GM21723 (cell line): ENCODE data around the gene ARHGAP33.

ENCODE experiments used
- ATAC-seq: cut with Tn5 transposase; IDR thresholded peaks from one replicate; pipeline ENCODE4 v1.9.1; 2021; ENCODE audit warnings: mild to moderate bottlenecking, moderate library complexity; ENCODE audit not compliant: unreplicated experiment

ARHGAP33 gene

DNA sequence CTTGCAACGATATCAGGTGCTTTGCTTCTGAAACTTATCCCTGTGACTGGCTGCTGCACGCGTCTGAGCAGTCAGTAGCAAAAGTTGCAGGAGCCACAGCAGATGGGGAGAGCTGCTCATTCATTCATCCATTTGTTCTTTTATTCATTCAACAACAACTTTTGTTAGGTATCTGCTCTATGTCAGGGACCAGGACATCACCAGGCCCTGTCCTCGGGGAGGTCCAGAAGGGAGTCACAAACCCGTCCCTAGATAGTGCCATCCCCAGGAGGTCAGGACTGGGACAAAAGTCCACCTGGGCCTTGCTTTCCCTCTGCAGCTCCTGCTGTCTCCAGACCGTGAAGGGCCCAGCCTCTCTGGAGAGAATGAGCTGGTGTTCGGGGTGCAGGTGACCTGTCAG lies 2.6 kb downstream of the ARHGAP33 start:
- ATAC-seq, result no peak

DNA sequence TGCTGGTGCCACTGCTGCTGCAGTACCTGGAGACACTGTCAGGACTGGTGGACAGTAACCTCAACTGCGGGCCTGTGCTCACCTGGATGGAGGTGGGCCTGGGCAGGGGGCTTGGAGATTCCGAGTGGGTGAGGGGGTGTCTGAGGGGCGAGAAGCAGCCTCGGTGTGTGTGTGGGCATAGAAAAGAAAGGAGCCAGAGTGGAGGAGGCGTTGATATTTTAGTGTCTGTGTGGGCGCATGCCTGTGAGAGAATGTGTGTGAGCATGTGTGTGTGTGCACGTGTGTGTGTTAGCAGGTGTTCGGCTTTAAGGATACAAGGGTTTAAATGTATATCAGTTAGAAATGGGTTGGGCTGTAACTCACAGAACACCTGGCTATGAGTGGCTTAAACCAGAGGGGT lies 3.7 kb downstream of the ARHGAP33 start:
- no peak for ATAC-seq

DNA sequence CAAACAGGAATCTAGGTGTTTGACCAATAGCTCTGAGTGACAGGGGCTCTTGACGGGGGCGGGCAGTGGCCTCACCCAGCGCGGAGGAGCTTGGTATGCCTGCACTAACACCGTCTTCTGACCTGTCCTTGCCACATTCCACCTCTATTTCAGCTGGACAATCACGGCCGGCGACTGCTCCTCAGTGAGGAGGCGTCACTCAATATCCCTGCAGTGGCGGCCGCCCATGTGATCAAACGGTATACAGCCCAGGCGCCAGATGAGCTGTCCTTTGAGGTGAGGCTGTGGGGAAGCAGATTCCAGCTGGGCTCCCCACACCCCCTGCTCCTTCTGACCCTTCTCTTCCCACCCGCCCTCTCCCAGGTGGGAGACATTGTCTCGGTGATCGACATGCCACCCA lies 4.7 kb downstream of the ARHGAP33 start:
- ATAC-seq, result no peak

DNA sequence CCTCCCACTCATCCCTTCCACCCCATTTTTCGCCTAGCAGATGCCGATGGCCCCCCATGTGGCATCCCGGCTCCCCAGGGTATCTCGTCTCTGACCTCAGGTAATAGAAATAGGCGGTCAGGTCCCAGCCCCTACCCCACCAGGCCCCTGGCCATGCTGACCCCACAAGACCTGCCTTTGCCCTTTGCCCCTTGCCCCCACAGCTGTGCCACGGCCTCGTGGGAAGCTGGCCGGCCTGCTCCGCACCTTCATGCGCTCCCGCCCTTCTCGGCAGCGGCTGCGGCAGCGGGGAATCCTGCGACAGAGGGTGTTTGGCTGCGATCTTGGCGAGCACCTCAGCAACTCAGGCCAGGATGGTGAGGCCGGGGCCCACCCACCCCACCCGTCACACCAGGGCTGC lies 5.4 kb downstream of the ARHGAP33 start:
- ATAC-seq, result no peak

DNA sequence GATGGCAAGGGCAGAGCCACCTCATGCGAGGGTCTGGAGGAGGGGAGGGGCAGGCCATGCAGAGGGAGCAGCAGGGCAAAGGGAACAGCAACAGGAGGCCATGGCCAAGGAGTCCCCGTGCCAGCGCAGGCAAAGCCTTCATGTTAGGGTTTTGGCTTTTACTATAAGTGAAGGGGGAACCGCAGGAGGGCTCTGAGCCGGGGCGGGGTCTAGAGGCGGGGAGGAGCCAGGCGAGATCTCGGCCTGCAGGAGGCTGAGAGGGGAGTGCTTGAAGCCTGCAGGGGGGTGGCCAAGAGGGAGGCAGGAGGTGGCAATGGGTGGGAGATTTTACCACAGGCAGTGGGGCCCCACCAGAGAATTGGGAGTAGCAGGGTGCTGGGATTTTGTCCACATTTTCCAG lies 6.3 kb downstream of the ARHGAP33 start:
- no peak for ATAC-seq

DNA sequence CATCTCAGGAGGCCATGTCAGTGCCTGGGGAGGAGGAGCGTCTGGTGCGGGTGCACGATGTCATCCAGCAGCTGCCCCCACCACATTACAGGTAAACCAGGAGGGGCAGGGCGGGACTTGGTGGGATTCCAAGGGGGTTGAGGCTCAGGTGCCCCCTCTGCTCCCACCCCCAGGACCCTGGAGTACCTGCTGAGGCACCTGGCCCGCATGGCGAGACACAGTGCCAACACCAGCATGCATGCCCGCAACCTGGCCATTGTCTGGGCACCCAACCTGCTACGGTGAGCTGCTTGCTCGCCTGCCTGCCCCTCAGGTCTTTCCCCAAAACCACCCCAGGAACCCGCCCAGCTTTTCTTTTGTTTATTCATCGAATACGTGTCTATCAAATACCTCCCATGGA lies 7.2 kb downstream of the ARHGAP33 start:
- ATAC-seq, result no peak

DNA sequence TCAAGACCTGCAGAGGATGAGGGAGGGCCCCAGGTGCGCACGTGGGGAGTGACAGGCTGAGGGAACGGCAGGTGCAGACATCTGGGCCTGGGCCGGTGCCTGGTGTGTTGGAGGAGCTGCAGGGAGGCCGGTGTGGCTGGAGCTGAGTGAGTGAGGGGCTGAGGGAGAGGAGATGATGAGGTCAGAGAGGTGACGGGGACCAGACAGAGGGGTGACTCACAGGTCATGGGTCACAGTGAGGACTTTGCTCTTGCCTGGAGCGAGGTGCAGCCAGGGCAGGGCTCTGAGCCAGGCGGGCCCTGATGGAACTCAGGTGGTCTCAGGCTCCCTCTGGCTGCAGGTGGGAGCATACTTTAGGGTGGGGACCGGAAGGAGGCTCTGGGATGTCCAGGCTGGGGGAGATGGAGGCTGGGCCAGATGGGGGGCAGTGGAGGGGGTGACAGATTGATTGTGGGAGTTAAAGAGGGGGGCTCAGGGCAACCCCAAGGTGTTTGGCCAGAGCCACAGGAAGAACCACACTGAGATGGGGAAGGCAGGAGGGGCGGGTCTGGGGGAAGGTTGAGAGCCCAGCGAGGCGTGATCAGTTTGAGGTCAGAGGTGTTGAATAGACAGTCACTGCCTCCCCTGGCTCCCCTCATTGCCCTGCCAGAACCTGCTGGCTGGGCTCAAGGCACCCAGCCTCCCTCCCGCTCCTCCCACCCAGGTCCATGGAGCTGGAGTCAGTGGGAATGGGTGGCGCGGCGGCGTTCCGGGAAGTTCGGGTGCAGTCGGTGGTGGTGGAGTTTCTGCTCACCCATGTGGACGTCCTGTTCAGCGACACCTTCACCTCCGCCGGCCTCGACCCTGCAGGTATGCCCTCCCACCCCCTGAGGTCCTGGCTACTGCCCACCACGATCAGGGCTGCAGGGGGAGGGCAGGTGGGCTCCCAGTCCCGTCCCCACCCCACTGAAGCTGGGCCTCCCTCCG lies 8.4 kb downstream of the ARHGAP33 start:
- no peak for ATAC-seq

DNA sequence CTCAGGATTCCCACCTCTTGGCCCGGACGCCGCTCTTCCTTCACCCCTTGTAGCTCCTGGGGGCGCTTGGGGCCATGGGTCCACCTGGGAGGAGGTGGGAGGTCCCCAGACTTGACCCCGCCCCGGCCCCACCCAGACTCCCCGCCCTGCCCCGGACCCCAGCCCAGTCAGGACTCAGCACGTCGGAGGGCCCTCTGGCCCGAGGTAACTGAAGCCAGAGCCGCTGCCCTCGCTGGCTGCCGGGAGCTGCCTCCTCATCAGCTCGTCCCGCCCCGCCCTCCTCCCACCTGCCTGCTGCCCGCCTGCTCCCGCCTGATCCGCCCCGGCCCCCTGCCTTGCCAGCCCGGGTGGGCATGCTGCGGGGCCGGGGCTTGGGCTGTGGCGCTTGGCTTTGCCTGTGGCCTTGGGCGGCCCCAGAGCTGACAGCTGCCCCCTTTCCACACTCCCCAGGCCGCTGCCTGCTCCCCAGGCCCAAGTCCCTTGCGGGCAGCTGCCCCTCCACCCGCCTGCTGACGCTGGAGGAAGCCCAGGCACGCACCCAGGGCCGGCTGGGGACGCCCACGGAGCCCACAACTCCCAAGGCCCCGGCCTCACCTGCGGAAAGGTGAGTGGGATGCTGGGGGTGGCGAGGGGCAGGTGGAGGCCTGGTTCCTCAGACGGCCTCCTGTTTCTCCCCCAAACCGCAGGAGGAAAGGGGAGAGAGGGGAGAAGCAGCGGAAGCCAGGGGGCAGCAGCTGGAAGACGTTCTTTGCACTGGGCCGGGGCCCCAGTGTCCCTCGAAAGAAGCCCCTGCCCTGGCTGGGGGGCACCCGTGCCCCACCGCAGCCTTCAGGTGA lies 9.4 kb downstream of the ARHGAP33 start:
- ATAC-seq, result no peak

DNA sequence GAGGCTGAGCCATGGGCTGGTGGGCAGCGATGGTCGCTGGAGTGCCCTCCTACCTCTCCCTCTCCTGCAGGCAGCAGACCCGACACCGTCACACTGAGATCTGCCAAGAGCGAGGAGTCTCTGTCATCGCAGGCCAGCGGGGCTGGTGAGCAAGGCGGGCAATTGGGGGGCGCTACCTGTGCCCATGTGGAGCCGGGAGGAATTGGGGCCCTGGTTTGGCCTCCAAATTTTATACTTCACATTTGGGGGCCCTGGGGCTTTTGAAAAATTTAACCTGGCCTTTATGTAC lies 9.9 kb downstream of the ARHGAP33 start:
- ATAC-seq, result no peak

DNA sequence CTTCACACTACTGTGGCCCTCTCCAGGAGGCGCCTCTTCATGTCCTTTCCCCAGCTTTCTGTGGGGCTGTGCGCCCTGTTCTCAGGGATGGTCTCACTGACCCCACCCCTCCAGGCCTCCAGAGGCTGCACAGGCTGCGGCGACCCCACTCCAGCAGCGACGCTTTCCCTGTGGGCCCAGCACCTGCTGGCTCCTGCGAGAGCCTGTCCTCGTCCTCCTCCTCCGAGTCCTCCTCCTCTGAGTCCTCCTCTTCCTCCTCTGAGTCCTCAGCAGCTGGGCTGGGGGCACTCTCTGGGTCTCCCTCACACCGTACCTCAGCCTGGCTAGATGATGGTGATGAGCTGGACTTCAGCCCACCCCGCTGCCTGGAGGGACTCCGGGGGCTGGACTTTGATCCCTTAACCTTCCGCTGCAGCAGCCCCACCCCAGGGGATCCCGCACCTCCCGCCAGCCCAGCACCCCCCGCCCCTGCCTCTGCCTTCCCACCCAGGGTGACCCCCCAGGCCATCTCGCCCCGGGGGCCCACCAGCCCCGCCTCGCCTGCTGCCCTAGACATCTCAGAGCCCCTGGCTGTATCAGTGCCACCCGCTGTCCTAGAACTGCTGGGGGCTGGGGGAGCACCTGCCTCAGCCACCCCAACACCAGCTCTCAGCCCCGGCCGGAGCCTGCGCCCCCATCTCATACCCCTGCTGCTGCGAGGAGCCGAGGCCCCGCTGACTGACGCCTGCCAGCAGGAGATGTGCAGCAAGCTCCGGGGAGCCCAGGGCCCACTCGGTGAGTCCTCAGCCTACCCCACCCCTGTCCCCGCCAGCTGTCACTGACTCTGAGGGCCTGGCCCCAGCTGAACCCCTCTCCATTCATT lies 11.2 kb downstream of the ARHGAP33 start:
- ATAC-seq, result no peak

DNA sequence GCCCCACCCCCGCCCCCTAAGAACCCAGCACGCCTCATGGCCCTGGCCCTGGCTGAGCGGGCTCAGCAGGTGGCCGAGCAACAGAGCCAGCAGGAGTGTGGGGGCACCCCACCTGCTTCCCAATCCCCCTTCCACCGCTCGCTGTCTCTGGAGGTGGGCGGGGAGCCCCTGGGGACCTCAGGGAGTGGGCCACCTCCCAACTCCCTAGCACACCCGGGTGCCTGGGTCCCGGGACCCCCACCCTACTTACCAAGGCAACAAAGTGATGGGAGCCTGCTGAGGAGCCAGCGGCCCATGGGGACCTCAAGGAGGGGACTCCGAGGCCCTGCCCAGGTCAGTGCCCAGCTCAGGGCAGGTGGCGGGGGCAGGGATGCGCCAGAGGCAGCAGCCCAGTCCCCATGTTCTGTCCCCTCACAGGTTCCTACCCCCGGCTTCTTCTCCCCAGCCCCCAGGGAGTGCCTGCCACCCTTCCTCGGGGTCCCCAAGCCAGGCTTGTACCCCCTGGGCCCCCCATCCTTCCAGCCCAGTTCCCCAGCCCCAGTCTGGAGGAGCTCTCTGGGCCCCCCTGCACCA lies 11.9 kb downstream of the ARHGAP33 start:
- no peak for ATAC-seq

DNA sequence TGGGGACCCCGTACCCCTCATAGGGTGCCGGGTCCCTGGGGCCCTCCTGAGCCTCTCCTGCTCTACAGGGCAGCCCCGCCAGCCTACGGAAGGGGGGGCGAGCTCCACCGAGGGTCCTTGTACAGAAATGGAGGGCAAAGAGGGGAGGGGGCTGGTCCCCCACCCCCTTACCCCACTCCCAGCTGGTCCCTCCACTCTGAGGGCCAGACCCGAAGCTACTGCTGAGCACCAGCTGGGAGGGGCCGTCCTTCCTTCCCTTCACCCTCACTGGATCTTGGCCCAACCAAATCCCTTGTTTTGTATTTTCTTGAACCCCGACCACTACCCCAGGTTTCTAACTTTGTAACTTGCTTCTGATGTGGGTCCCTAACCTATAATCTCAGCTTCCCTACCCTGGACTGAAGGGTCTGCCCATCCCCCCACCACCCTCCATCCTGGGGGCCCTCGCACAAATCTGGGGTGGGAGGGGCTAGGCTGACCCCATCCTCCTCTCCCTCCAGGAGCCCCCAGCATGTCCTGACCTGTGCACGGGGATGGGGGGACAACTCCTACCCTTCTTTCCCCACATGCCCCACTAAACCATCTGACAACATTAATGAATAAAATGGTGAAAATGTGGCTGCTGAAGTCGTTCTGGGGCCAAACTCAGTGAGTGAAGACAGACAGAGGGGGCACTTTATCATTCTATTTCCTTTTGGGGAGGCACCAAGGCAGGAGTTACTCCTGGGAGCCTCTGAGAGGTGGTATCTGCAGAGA lies 13.0 kb downstream of the ARHGAP33 start:
- ATAC-seq, result no peak

DNA sequence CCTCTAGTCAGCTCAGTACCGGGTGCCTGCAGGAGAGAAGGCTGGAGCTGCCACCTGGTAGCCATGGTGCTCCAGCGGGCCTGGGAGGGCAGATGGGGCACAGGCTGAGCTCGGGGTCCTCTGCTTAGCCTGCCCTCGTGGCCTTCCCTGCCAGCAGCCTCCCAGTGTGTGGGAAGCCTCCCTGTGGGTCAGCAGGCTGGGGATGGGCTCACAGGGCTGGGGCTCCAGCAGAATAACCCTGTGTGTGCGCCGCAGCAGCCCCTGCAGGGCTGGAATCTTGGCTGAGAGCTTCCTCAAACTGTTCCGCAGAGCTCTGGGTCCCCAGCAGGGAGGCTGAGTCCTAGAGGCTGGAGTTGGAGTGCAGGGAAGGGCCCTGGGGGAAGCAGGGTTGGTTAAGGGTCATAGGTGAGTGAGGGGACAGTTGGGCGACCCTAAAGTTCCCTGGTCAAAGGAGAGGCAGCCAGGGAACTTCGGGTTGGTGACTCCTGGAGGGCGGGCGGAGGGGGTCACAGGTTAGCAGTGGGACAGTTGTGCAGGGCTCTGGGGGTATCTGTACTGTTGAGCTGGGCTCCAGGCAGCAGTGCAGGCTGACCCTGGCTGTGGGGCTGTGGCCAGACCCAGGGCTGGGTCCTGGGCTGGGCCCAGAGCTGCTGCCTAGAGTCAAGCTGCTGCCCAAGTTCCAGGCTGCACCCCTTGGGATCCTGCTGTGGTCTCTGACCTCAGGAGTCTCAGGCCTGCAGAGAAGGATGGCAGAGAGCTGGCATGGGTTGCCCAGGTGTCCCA lies 14.0 kb downstream of the ARHGAP33 start:
- ATAC-seq, result no peak

DNA sequence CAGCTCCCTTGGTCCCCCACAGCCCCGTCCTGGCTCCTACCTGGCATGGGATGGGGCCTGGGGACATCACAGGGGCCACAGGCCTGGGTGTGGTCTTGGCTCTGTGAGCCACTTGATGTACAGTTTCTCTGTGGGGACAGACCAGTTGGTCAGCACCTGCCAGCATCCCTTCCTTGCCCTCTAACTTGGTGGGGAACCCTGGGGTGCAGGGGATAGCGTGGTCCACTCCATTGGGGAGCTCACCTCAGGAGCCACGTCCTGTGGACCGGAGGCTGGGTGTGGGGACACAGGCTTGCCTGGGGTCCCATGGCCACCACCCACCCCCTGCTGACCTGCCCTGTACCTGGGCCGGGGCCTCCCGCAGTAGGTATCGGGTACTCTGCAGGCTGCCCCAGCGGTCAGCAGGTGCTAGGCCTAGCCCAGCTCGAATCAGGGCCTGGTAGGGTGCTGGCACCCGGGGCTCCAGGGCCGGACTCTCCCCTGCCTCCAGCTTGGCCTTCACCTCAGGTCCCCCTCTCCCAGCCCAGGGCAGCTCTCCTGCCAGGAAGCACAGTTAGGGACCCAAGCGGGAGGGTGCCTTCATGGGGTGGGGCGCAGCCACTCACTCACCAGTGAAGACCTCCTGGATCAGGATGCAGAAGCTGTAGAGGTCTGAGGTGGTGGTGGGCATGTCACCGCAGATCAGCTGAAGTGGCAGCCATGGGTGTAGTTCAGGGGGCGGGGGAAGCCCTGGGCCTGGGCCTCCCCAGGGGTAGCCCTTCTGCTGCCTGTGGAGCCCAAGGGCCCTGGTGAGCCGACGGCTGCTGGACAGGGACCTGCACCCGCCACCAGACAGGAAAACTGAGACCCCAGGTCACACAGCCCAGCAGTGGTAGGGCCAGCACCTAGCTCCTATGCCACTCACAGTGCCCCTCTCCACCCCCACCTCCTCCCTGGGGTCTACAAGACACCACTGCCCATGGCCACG lies 14.9 kb downstream of the ARHGAP33 start:
- ATAC-seq, result no peak

DNA sequence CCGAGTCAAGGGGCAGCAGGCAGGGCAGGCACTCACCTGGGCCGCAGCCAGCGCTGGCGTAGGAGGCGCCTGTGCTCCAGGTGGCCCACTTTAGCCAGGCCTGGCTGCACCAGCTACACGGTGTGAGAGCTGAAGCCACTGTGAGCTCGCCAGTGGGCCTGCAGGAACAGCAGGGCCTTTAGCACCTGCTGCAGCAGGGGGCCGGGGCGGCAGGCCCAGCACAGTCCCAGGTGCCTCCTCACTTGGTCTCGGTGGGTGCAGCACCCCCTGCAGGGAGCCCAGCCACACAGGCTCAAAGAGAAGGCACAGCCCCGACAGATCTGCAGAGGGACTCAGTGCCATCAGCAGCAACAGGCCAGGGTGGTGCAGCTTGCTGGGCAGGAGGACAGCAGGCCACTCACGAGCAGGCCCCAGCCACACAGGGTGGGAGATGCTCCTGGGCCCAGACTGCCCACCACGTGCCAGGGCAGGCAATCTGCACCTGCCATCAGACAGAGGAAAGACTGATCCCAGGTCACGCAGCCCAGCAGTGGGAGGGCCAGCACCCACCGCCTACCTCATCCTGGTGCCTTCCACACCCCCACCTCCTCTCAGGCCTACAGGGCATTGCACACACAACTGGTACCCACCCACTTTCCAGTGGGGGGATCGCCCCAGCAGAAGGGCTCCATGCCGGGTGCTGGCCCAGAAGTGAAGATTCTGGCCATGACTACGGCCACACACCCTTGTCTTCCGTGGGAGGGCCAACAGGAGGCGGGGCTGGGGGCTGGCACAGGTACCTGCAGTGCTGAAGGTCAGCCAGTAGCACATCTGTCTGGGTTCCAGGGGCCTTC lies 15.8 kb downstream of the ARHGAP33 start:
- ATAC-seq, result no peak

DNA sequence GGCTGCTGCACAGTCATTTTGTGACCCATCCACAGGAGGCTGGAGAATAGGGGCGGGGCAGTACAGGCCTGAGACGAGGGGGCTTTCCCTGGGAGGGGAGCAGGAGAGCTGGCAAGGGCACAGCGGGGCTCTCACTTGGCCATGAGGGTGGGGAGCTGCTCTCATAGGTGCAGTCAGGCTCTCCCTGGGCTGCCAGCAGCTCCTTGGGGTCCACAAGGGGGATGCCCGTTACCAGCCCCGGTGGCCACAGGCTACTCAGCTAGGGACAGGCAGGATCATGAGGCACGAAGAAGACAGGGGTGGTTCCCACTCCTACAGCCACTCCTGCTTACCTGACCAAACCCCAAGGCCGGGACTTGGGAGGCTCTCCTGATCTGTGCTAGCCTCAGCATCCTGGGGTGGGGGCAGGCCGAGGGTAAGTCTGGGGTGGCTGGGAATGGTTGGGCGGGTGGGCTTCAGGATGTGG lies 16.5 kb downstream of the ARHGAP33 start:
- ATAC-seq, result no peak

DNA sequence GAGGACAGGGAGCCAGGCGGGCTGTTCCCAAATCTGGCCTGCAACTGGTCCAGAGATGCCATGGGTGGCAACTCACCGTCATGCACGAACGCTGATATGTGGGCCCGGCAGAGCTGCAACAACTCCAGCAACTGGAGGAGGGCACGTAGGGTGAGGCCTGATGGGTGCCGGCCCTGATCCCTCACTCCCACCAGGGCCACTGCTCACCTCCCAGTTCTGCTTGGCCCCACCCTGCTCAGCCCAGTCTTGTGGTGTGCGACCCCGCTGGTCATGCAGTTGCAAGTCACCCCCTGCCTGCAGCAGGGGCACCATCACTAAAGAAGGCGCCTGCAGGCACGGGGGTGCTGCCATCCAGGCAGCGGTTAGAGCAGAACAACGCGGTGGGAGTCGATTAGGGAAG lies 16.9 kb downstream of the ARHGAP33 start:
- no peak for ATAC-seq
